ENCODE measurements around the gene PLN. TPM values are rescaled to one million over a fixed set of nuclear protein-coding genes. Genes with fewer than 3 reads are reported as not detected.

Gene PLN
- total and polyA plus RNA-seq, 9 donors, result 1.5 to 110 (median 18.0) TPM

- WGBS, 3 donors, result 40 to 81% (median 66%) methylated on average over 2 of the region's 2 CpGs
- Histone ChIP-seq H3K4me3 (no peak overlapping the region), H3K27ac (no peak overlapping the region), H3K4me1 (ENCODE audit: insufficient read depth) (no peaks in the 10 kb centered on the region), H3K9me3 (no peaks in the 10 kb centered on the region), H3K27me3 (no peaks in the 10 kb centered on the region), H3K36me3 (no peaks in the 10 kb centered on the region)
- DNase-seq, result no peak
- intact Hi-C loops (cut with DNase I), result no loop called here
- no peak for TF ChIP-seq EP300 (IDR thresholded peaks at IDR 0.05)
- TF ChIP-seq POLR2A (IDR thresholded peaks at IDR 0.05), result no peak
- TF ChIP-seq, protein P1, sequence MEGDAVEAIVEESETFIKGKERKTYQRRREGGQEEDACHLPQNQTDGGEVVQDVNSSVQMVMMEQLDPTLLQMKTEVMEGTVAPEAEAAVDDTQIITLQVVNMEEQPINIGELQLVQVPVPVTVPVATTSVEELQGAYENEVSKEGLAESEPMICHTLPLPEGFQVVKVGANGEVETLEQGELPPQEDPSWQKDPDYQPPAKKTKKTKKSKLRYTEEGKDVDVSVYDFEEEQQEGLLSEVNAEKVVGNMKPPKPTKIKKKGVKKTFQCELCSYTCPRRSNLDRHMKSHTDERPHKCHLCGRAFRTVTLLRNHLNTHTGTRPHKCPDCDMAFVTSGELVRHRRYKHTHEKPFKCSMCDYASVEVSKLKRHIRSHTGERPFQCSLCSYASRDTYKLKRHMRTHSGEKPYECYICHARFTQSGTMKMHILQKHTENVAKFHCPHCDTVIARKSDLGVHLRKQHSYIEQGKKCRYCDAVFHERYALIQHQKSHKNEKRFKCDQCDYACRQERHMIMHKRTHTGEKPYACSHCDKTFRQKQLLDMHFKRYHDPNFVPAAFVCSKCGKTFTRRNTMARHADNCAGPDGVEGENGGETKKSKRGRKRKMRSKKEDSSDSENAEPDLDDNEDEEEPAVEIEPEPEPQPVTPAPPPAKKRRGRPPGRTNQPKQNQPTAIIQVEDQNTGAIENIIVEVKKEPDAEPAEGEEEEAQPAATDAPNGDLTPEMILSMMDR (IDR thresholded peaks at IDR 0.05), result no peak
These were observed 45.9 kb upstream of the PLN start for GRCh38 chr6:118502169-118502568.

DNA sequence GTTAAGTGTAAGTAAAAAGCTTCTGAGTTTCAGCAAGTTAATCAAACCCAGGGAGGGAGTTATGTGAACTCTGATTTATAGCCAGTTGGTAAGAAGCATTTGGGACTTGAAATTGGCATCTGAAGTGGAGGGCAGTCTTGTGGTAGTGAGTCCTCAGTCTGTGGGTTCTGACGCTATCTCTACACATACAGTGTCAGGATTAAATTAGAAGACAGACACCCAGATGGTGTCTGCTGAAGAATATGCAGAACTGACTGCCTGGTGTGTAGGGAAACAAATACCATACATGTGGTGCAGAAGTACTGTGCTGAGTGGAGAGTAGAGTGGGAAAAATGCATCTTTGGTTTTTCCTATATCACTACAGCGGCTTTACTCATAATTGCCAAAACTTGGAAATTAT lies 43.5 kb upstream of the PLN start:
- WGBS, 3 donors, result 97% methylated on average over 2 of the region's 2 CpGs
- Histone ChIP-seq H3K27ac (no peak overlapping the region), H3K9me3 (no peaks in the 10 kb centered on the region), H3K4me3 (no peak overlapping the region), H3K4me1 (ENCODE audit: insufficient read depth) (no peaks in the 10 kb centered on the region), H3K36me3 (no peaks in the 10 kb centered on the region), H3K27me3 (no peaks in the 10 kb centered on the region)
- TF ChIP-seq EP300 (IDR thresholded peaks at IDR 0.05), result no peak
- TF ChIP-seq, protein P1 (IDR thresholded peaks at IDR 0.05), result no peak
- TF ChIP-seq POLR2A (IDR thresholded peaks at IDR 0.05), result no peak
- intact Hi-C loops (cut with DNase I), result no loop called here
- no peak for DNase-seq

GRCh38 chr6:118505656-118506055 lies 42.4 kb upstream of the PLN start:
- Histone ChIP-seq H3K4me1 (ENCODE audit: insufficient read depth) (no peaks in the 10 kb centered on the region), H3K4me3 (no peak overlapping the region), H3K27ac (no peak overlapping the region), H3K27me3 (no peaks in the 10 kb centered on the region), H3K9me3 (no peaks in the 10 kb centered on the region), H3K36me3 (no peaks in the 10 kb centered on the region)
- TF ChIP-seq, protein P1 (IDR thresholded peaks at IDR 0.05), result no peak
- TF ChIP-seq POLR2A (IDR thresholded peaks at IDR 0.05) (no peak), EP300 (IDR thresholded peaks at IDR 0.05) (no peak)
- WGBS, 3 donors, result 89 to 94% (median 91%) methylated on average over 2 of the region's 2 CpGs
- intact Hi-C loops (cut with DNase I), result no loop called here
- DNase-seq, result no peak

DNA sequence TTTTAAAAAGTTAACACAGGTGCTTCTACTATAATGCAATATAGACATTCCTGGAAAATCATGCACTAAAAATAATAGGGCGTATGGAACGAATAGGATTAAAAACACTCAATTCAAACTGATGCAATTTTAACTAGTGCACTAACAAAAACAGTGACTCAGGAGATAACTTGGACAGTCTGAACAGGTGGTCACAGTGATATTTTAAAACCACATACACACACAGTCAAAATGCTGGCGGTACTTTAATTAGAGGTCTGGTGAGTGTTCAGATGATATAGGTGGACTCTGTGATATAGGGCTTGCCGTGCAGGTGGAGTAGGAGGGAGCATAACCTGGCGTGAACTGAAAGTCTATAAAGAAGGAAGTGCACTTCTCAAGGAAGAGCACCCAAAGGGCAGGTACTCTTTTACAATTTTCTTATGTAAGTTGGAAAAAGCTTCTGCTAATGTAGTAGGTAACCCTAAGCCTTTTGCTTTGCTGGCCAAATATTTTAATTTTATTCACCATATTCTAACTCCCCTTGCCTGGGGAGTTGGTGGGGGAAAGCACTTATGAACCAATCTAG lies 41.9 kb upstream of the PLN start:
- no peaks in the 10 kb centered on the region for H3K36me3 ChIP-seq
- intact Hi-C loops (cut with DNase I), result no loop called here
- H3K4me1 ChIP-seq (ENCODE audit: insufficient read depth), result no peaks in the 10 kb centered on the region
- WGBS, 3 donors, result 67 to 78% (median 67%) methylated on average over 5 of the region's 5 CpGs
- DNase-seq, result no peak
- no peaks in the 10 kb centered on the region for H3K27me3 ChIP-seq
- H3K9me3 ChIP-seq, result no peaks in the 10 kb centered on the region
- H3K4me3 ChIP-seq, result no peak overlapping the region
- TF ChIP-seq, protein P1 (IDR thresholded peaks at IDR 0.05), result no peak
- TF ChIP-seq POLR2A (IDR thresholded peaks at IDR 0.05), result no peak
- no peak for TF ChIP-seq EP300 (IDR thresholded peaks at IDR 0.05)
- H3K27ac ChIP-seq, result no peak overlapping the region

All from ovary (tissue), 9 donors.